ENCODE measurements around the gene DGKH.

Gene DGKH

GRCh38 chr13:42112864-42113263 lies 64.4 kb downstream of the DGKH start:
- H3K9me3 ChIP-seq (ENCODE audit: control insufficient read depth, insufficient read depth, low read length): no peaks in the 10 kb centered on the region
- H3K4me1 ChIP-seq (ENCODE audit: control insufficient read depth, insufficient read depth, low read length): no peaks in the 10 kb centered on the region; the same call in 1 of the 2 replicates
- H3K36me3 ChIP-seq (ENCODE audit: control insufficient read depth, insufficient read depth, low read length): no peaks in the 10 kb centered on the region
- H3K27me3 ChIP-seq (ENCODE audit: control insufficient read depth, insufficient read depth, low read length): no peaks in the 10 kb centered on the region; the same call in 1 of the 2 replicates
- DNase-seq (ENCODE audit: low read depth, low spot score): no peak
- no peak overlapping the region for H3K27ac ChIP-seq (ENCODE audit: low read length)
- no CpG with 5 or more reads among the region's 4 CpGs for WGBS (ENCODE audit: insufficient coverage, insufficient read length)
- no peak overlapping the region for H3K4me3 ChIP-seq (ENCODE audit: low read length)

GRCh38 chr13:42113478-42113877 lies 65.0 kb downstream of the DGKH start:
- H3K4me3 ChIP-seq (ENCODE audit: low read length): no peak overlapping the region
- no peak for DNase-seq (ENCODE audit: low read depth, low spot score)
- WGBS (ENCODE audit: insufficient coverage, insufficient read length): no CpG with 5 or more reads among the region's 5 CpGs
- no peaks in the 10 kb centered on the region for H3K36me3 ChIP-seq (ENCODE audit: control insufficient read depth, insufficient read depth, low read length)
- H3K27ac ChIP-seq (ENCODE audit: low read length): no peak overlapping the region
- no peaks in the 10 kb centered on the region; the same call in 1 of the 2 replicates for H3K4me1 ChIP-seq (ENCODE audit: control insufficient read depth, insufficient read depth, low read length)
- no peaks in the 10 kb centered on the region; the same call in 1 of the 2 replicates for H3K27me3 ChIP-seq (ENCODE audit: control insufficient read depth, insufficient read depth, low read length)
- no peaks in the 10 kb centered on the region for H3K9me3 ChIP-seq (ENCODE audit: control insufficient read depth, insufficient read depth, low read length)

GRCh38 chr13:42114278-42114677 lies 65.8 kb downstream of the DGKH start:
- Histone ChIP-seq H3K27me3 (ENCODE audit: control insufficient read depth, insufficient read depth, low read length) (no peaks in the 10 kb centered on the region; the same call in 1 of the 2 replicates), H3K4me3 (ENCODE audit: low read length) (no peak overlapping the region), H3K27ac (ENCODE audit: low read length) (no peak overlapping the region), H3K9me3 (ENCODE audit: control insufficient read depth, insufficient read depth, low read length) (no peaks in the 10 kb centered on the region), H3K36me3 (ENCODE audit: control insufficient read depth, insufficient read depth, low read length) (no peaks in the 10 kb centered on the region), H3K4me1 (ENCODE audit: control insufficient read depth, insufficient read depth, low read length) (no peaks in the 10 kb centered on the region; the same call in 1 of the 2 replicates)
- no CpG with 5 or more reads among the region's 4 CpGs for WGBS (ENCODE audit: insufficient coverage, insufficient read length)
- DNase-seq (ENCODE audit: low read depth, low spot score): no peak

GRCh38 chr13:42114912-42115311 lies 66.5 kb downstream of the DGKH start:
- no peak for DNase-seq (ENCODE audit: low read depth, low spot score)
- WGBS (ENCODE audit: insufficient coverage, insufficient read length): no CpG with 5 or more reads among the region's 4 CpGs
- no peaks in the 10 kb centered on the region; the same call in 1 of the 2 replicates for H3K4me1 ChIP-seq (ENCODE audit: control insufficient read depth, insufficient read depth, low read length)
- H3K9me3 ChIP-seq (ENCODE audit: control insufficient read depth, insufficient read depth, low read length): no peaks in the 10 kb centered on the region
- H3K27me3 ChIP-seq (ENCODE audit: control insufficient read depth, insufficient read depth, low read length): no peaks in the 10 kb centered on the region; the same call in 1 of the 2 replicates
- H3K27ac ChIP-seq (ENCODE audit: low read length): no peak overlapping the region
- H3K4me3 ChIP-seq (ENCODE audit: low read length): no peak overlapping the region
- H3K36me3 ChIP-seq (ENCODE audit: control insufficient read depth, insufficient read depth, low read length): no peaks in the 10 kb centered on the region

DNA sequence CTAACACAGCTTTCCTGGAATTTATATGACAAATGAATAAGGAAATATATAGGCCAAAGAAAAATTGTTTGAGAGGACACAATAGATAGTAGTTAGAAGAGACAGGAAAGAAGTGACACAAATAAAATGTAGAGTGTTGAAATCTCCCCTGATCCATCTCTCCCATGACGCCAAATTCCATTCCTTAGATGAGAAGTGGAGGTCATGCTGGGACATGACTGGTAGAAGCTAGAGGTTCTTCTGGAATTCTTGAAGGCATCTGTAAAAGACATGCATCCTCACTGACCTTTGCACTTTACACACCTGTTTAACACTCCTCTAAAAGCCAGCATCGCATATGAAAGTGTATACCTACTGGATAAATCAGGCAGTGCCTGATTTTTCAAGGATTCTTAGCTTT lies 67.8 kb downstream of the DGKH start:
- H3K4me1 ChIP-seq (ENCODE audit: control insufficient read depth, insufficient read depth, low read length): no peaks in the 10 kb centered on the region
- no peak for DNase-seq (ENCODE audit: low read depth, low spot score)
- WGBS (ENCODE audit: insufficient coverage, insufficient read length): no CpG with 5 or more reads among the region's 2 CpGs

GRCh38 chr13:42119041-42119440 lies 70.6 kb downstream of the DGKH start:
- no peaks in the 10 kb centered on the region; the same call in 1 of the 2 replicates for H3K27me3 ChIP-seq (ENCODE audit: control insufficient read depth, insufficient read depth, low read length)

More for the DNA sequence above, 67.8 kb downstream of the DGKH start:
- Histone ChIP-seq H3K27ac (ENCODE audit: low read length) (no peak overlapping the region), H3K36me3 (ENCODE audit: control insufficient read depth, insufficient read depth, low read length) (no peaks in the 10 kb centered on the region), H3K4me3 (ENCODE audit: low read length) (no peak overlapping the region), H3K27me3 (ENCODE audit: control insufficient read depth, insufficient read depth, low read length) (no peaks in the 10 kb centered on the region; the same call in 1 of the 2 replicates), H3K9me3 (ENCODE audit: control insufficient read depth, insufficient read depth, low read length) (no peaks in the 10 kb centered on the region)

GRCh38 chr13:42119875-42120274 lies 71.4 kb downstream of the DGKH start:
- H3K27ac ChIP-seq (ENCODE audit: low read length): no peak overlapping the region
- no peak for DNase-seq (ENCODE audit: low read depth, low spot score)
- no peak overlapping the region for H3K4me3 ChIP-seq (ENCODE audit: low read length)
- no CpG with 5 or more reads among the region's 1 CpG for WGBS (ENCODE audit: insufficient coverage, insufficient read length)
- no peaks in the 10 kb centered on the region for H3K36me3 ChIP-seq (ENCODE audit: control insufficient read depth, insufficient read depth, low read length)
- H3K27me3 ChIP-seq (ENCODE audit: control insufficient read depth, insufficient read depth, low read length): no peaks in the 10 kb centered on the region; the same call in 1 of the 2 replicates
- no peaks in the 10 kb centered on the region for H3K4me1 ChIP-seq (ENCODE audit: control insufficient read depth, insufficient read depth, low read length)
- H3K9me3 ChIP-seq (ENCODE audit: control insufficient read depth, insufficient read depth, low read length): no peaks in the 10 kb centered on the region

More at GRCh38 chr13:42119041-42119440, 70.6 kb downstream of the DGKH start:
- H3K27ac ChIP-seq (ENCODE audit: low read length): no peak overlapping the region
- no peaks in the 10 kb centered on the region for H3K36me3 ChIP-seq (ENCODE audit: control insufficient read depth, insufficient read depth, low read length)
- H3K4me3 ChIP-seq (ENCODE audit: low read length): no peak overlapping the region
- DNase-seq (ENCODE audit: low read depth, low spot score): no peak
- H3K9me3 ChIP-seq (ENCODE audit: control insufficient read depth, insufficient read depth, low read length): no peaks in the 10 kb centered on the region
- H3K4me1 ChIP-seq (ENCODE audit: control insufficient read depth, insufficient read depth, low read length): no peaks in the 10 kb centered on the region
- WGBS (ENCODE audit: insufficient coverage, insufficient read length): no CpG with 5 or more reads among the region's 5 CpGs

DNA sequence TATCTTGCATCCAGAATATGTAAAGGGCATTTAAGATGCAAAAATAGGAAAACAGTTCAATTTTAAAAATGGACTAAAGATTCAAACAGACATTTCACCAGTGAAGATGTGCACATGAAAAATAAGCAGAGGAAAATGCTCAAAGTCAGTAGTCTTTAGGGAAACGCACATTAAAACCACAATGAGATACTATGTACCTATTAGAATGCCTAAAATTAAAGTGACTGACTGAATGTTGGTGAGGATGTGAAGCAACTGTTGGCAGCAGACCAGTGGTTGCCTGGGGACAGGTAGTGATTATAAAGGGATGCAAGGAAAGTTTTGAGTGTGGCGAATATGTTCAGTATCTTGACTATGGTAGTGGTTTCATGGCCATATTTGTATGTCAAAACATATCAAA lies 75.2 kb downstream of the DGKH start:
- H3K36me3 ChIP-seq (ENCODE audit: control insufficient read depth, insufficient read depth, low read length): no peaks in the 10 kb centered on the region
- no CpG with 5 or more reads among the region's 2 CpGs for WGBS (ENCODE audit: insufficient coverage, insufficient read length)
- no peaks in the 10 kb centered on the region for H3K27me3 ChIP-seq (ENCODE audit: control insufficient read depth, insufficient read depth, low read length)
- no peaks in the 10 kb centered on the region for H3K4me1 ChIP-seq (ENCODE audit: control insufficient read depth, insufficient read depth, low read length)
- H3K9me3 ChIP-seq (ENCODE audit: control insufficient read depth, insufficient read depth, low read length): no peaks in the 10 kb centered on the region
- H3K27ac ChIP-seq (ENCODE audit: low read length): no peak overlapping the region
- DNase-seq (ENCODE audit: low read depth, low spot score): no peak
- no peak overlapping the region for H3K4me3 ChIP-seq (ENCODE audit: low read length)

- WGBS (ENCODE audit: insufficient coverage, insufficient read length): no CpG with 5 or more reads among the region's 2 CpGs
- no peaks in the 10 kb centered on the region for H3K36me3 ChIP-seq (ENCODE audit: control insufficient read depth, insufficient read depth, low read length)
- H3K27ac ChIP-seq (ENCODE audit: low read length): no peak overlapping the region
- DNase-seq (ENCODE audit: low read depth, low spot score): no peak
- no peak overlapping the region for H3K4me3 ChIP-seq (ENCODE audit: low read length)
- H3K9me3 ChIP-seq (ENCODE audit: control insufficient read depth, insufficient read depth, low read length): no peaks in the 10 kb centered on the region
- H3K4me1 ChIP-seq (ENCODE audit: control insufficient read depth, insufficient read depth, low read length): peaks cover 3% of the 10 kb centered on the region
- no peaks in the 10 kb centered on the region for H3K27me3 ChIP-seq (ENCODE audit: control insufficient read depth, insufficient read depth, low read length)
Observed at GRCh38 chr13:42125046-42125445, 76.6 kb downstream of the DGKH start.

DNA sequence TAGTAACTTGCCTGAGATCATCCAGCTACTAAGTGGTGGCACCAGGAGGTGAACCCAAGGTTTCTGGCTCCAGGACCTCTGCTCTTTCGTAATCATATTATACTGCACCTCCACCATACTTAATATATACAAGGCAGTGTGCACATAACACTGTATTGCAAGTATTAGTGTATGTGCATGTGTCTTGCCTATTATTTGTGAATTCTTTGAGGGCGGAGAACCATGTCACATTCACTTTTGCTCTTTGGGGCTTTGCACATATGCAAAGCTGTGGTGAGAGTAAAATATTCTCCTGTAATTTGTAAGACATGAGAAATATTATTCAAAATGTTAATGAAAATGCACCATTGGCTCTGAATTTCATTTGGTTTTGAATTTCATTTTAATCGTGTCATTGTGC lies 78.6 kb downstream of the DGKH start:
- no peak overlapping the region for H3K27ac ChIP-seq (ENCODE audit: low read length)
- H3K4me1 ChIP-seq (ENCODE audit: control insufficient read depth, insufficient read depth, low read length): peaks cover 3% of the 10 kb centered on the region
- H3K36me3 ChIP-seq (ENCODE audit: control insufficient read depth, insufficient read depth, low read length): no peaks in the 10 kb centered on the region
- no peaks in the 10 kb centered on the region for H3K9me3 ChIP-seq (ENCODE audit: control insufficient read depth, insufficient read depth, low read length)
- no peak for DNase-seq (ENCODE audit: low read depth, low spot score)
- no peak overlapping the region for H3K4me3 ChIP-seq (ENCODE audit: low read length)
- WGBS (ENCODE audit: insufficient coverage, insufficient read length): no CpG with 5 or more reads among the region's 3 CpGs
- H3K27me3 ChIP-seq (ENCODE audit: control insufficient read depth, insufficient read depth, low read length): no peaks in the 10 kb centered on the region

DNA sequence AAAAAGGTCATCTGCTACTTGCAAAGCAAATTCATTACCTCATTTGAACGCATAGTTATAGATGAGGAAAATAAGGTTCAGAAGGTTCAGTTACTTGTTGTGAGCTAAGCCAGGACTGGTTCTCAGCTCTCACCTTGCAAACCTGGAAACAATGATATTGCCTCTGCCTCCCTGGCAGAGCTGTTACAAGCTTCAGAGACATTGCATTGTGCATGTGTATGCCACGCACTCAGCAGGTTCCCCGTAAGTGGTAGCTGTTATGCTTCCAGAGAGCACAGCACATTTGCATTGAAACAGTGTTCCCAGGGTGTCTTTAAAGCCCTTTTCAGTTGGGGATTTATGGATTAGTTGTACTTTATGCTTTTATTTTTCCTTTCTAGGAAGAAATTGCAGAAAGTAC lies 80.6 kb downstream of the DGKH start:
- H3K27ac ChIP-seq (ENCODE audit: low read length): no peak overlapping the region
- H3K27me3 ChIP-seq (ENCODE audit: control insufficient read depth, insufficient read depth, low read length): no peaks in the 10 kb centered on the region
- no CpG with 5 or more reads among the region's 3 CpGs for WGBS (ENCODE audit: insufficient coverage, insufficient read length)
- DNase-seq (ENCODE audit: low read depth, low spot score): no peak
- H3K9me3 ChIP-seq (ENCODE audit: control insufficient read depth, insufficient read depth, low read length): no peaks in the 10 kb centered on the region
- peaks cover 3% of the 10 kb centered on the region for H3K4me1 ChIP-seq (ENCODE audit: control insufficient read depth, insufficient read depth, low read length)
- no peak overlapping the region for H3K4me3 ChIP-seq (ENCODE audit: low read length)
- no peaks in the 10 kb centered on the region for H3K36me3 ChIP-seq (ENCODE audit: control insufficient read depth, insufficient read depth, low read length)

Measured in iPS DF 6.9 (cell line).